ENCODE measurements around the gene VAV2.

VAV2 gene

GRCh38 chr9:133948561-133949485 is 43.3 kb downstream of the VAV2 start:
- Histone ChIP-seq H3K4me1 (peaks cover 46 to 96% (median 89%) of the 10 kb centered on the region in 10 experiments), H3K27me3 (no peaks in the 10 kb centered on the region), H3K9me3 (replicated peaks in 1 of 11) (no peaks in the 10 kb centered on the region), H3K36me3 (0 out of 22 replicates have a peak, but pooled peaks cover 0 to 10% (median 0%) of the 10 kb centered on the region in 11 experiments), H3K9ac (peak overlapping the region in 4 of 11 experiments; percentile 0 to 25 (median 22); a peak in 2 of 22 replicates), H3K27ac (peak overlapping the region in 2 of 11 experiments; percentile 13 to 17; a peak in 1 of 22 replicates), H4K20me1 (peaks cover 28 to 97% (median 92%) of the 10 kb centered on the region in 11 experiments; a peak in 21 of 22 replicates), H3K4me2 (peak overlapping the region; percentile 36 to 95 (median 87); a peak in 21 of 22 replicates), H3K4me3 (no peak overlapping the region)
- TF ChIP-seq Cebpa-rat (IDR thresholded peaks at IDR 0.05), result no peak

GRCh38 chr9:133948131-133948530 is 44.0 kb downstream of the VAV2 start:
- Histone ChIP-seq H3K27ac (peak overlapping the region in 2 of 11 experiments; percentile 13 to 17; a peak in 1 of 22 replicates), H3K36me3 (0 out of 22 replicates have a peak, but pooled peaks cover 0 to 16% (median 0%) of the 10 kb centered on the region in 11 experiments), H3K4me1 (peaks cover 46 to 96% (median 89%) of the 10 kb centered on the region in 10 experiments), H3K9ac (peak overlapping the region in 4 of 11 experiments; percentile 0 to 25 (median 22); a peak in 2 of 22 replicates), H3K27me3 (no peaks in the 10 kb centered on the region), H3K9me3 (replicated peaks in 1 of 11) (no peaks in the 10 kb centered on the region), H4K20me1 (peaks cover 28 to 97% (median 92%) of the 10 kb centered on the region in 11 experiments; a peak in 21 of 22 replicates), H3K4me2 (peak overlapping the region; percentile 36 to 95 (median 87); a peak in 21 of 22 replicates), H3K4me3 (no peak overlapping the region)
- TF ChIP-seq Cebpa-rat (IDR thresholded peaks at IDR 0.05), result no peak

GRCh38 chr9:133946840-133947486 is 45.2 kb downstream of the VAV2 start:
- Histone ChIP-seq H3K9me3 (replicated peaks in 1 of 11) (peaks cover 0 to 4% (median under 1%) of the 10 kb centered on the region in 11 experiments; a peak in 6 of 22 replicates), H3K4me3 (peak overlapping the region in 3 of 10 experiments; percentile 8 to 32 (median 10); a peak in 2 of 20 replicates), H3K9ac (peak overlapping the region in 3 of 11 experiments; percentile 16 to 38 (median 23); a peak in 1 of 22 replicates), H3K4me1 (peaks cover 46 to 100% (median 93%) of the 10 kb centered on the region in 10 experiments), H3K36me3 (peaks cover 0 to 23% (median 0%) of the 10 kb centered on the region in 11 experiments; a peak in 4 of 22 replicates), H4K20me1 (peaks cover 28 to 99% (median 93%) of the 10 kb centered on the region in 11 experiments; a peak in 21 of 22 replicates), H3K4me2 (peak overlapping the region; percentile 75 to 95 (median 92)), H3K27me3 (no peaks in the 10 kb centered on the region), H3K27ac (peak overlapping the region in 2 of 11 experiments; percentile 21 to 26; a peak in 2 of 22 replicates)
- no peak for TF ChIP-seq Cebpa-rat (IDR thresholded peaks at IDR 0.05)

GRCh38 chr9:133945977-133946753 is 46.0 kb downstream of the VAV2 start:
- H3K4me1 ChIP-seq, result peaks cover 46 to 99% (median 86%) of the 10 kb centered on the region in 10 experiments
- no peak for TF ChIP-seq Cebpa-rat (IDR thresholded peaks at IDR 0.05)
- peak overlapping the region; percentile 75 to 95 (median 92) for H3K4me2 ChIP-seq
- peak overlapping the region in 9 of 11 experiments; percentile 6 to 53 (median 23); a peak in 13 of 22 replicates for H3K27ac ChIP-seq
- peaks cover 28 to 93% (median 85%) of the 10 kb centered on the region in 11 experiments; a peak in 21 of 22 replicates for H4K20me1 ChIP-seq
- peaks cover 0 to 21% (median 4%) of the 10 kb centered on the region in 11 experiments; a peak in 5 of 22 replicates for H3K36me3 ChIP-seq
- peak overlapping the region in 5 of 11 experiments; percentile 36 to 47 (median 38); a peak in 6 of 22 replicates for H3K9ac ChIP-seq
- H3K4me3 ChIP-seq, result peak overlapping the region in 6 of 10 experiments; percentile 8 to 32 (median 12); a peak in 4 of 20 replicates
- H3K27me3 ChIP-seq, result no peaks in the 10 kb centered on the region
- H3K9me3 ChIP-seq (replicated peaks in 1 of 11), result peaks cover 0 to 12% (median 7%) of the 10 kb centered on the region in 11 experiments; a peak in 9 of 22 replicates

- H3K4me3 ChIP-seq, result peak overlapping the region in 1 of 10 experiments; percentile 12; a peak in 1 of 20 replicates
- H3K9ac ChIP-seq, result peak overlapping the region in 6 of 11 experiments; percentile 24 to 47 (median 36); a peak in 6 of 22 replicates
- peaks cover 46 to 96% (median 81%) of the 10 kb centered on the region in 10 experiments for H3K4me1 ChIP-seq
- H3K36me3 ChIP-seq, result peaks cover 0 to 20% (median 4%) of the 10 kb centered on the region in 11 experiments; a peak in 5 of 22 replicates
- peaks cover 0 to 16% (median 8%) of the 10 kb centered on the region in 11 experiments; a peak in 9 of 22 replicates for H3K9me3 ChIP-seq (replicated peaks in 1 of 11)
- peak overlapping the region in 9 of 11 experiments; percentile 6 to 53 (median 23); a peak in 13 of 22 replicates for H3K27ac ChIP-seq
- no peak for TF ChIP-seq Cebpa-rat (IDR thresholded peaks at IDR 0.05)
- no peaks in the 10 kb centered on the region for H3K27me3 ChIP-seq
- H4K20me1 ChIP-seq, result peaks cover 28 to 86% (median 79%) of the 10 kb centered on the region in 11 experiments; a peak in 21 of 22 replicates
- peak overlapping the region; percentile 75 to 95 (median 92) for H3K4me2 ChIP-seq
Measured at GRCh38 chr9:133945314-133945975, 46.7 kb downstream of the VAV2 start.

- TF ChIP-seq Cebpa-rat (IDR thresholded peaks at IDR 0.05), result no peak
- Histone ChIP-seq H3K4me2 (peak overlapping the region; percentile 75 to 95 (median 92)), H3K9me3 (replicated peaks in 1 of 11) (peaks cover 0 to 16% (median 8%) of the 10 kb centered on the region in 11 experiments; a peak in 9 of 22 replicates), H3K4me1 (peaks cover 50 to 96% (median 81%) of the 10 kb centered on the region in 10 experiments), H3K27me3 (no peaks in the 10 kb centered on the region), H3K27ac (peak overlapping the region in 7 of 11 experiments; percentile 4 to 53 (median 42); a peak in 11 of 22 replicates), H3K36me3 (peaks cover 0 to 20% (median 4%) of the 10 kb centered on the region in 11 experiments; a peak in 5 of 22 replicates), H3K9ac (peak overlapping the region in 3 of 11 experiments; percentile 19 to 31 (median 24); a peak in 2 of 22 replicates), H3K4me3 (no peak overlapping the region), H4K20me1 (peaks cover 33 to 86% (median 79%) of the 10 kb centered on the region in 11 experiments; a peak in 21 of 22 replicates)
Measured at GRCh38 chr9:133944746-133945135, 47.4 kb downstream of the VAV2 start.
